B cell (primary cell): ENCODE results near the gene TBC1D22A. TPM values are rescaled to one million over a fixed set of nuclear protein-coding genes. Genes with fewer than 3 reads are reported as not detected.

Experiments
- ATAC-seq: fragments of 200-7000 bp; cut with Tn5 transposase; one replicate; pipeline ENCODE4 v1.10.0; 2021; ENCODE audit warnings: low read depth, mild to moderate bottlenecking, moderate number of reproducible peaks, moderate library complexity
- CTCF ChIA-PET: fragments of 350-600 bp; sonication (Branson Sonifier 250); formaldehyde crosslinking; loops from one replicate; lab custom pipeline; 2021; ENCODE audit warnings: antibody characterized with exemption, inconsistent platforms; lab: Charles Lee
- POLR2A ChIA-PET: fragments of 350-600 bp; sonication (Branson Sonifier 250); formaldehyde crosslinking; loops from one replicate; lab custom pipeline; 2021; ENCODE audit warnings: antibody characterized with exemption; lab: Charles Lee
- DNase-seq: peaks from one replicate; pipeline ENCODE4 v3.0.0; 2013
- H2AFZ ChIP-seq: 2 replicates; pipeline ENCODE4 v1.6.1; 2012; ENCODE audit warnings: mild to moderate bottlenecking, low read depth, low read length; ENCODE audit not compliant: insufficient read depth, poor library complexity, severe bottlenecking
- H3K27ac ChIP-seq, 2 donors: 1 replicate in 1 of 2; 2 replicates in 1 of 2; pipeline ENCODE4 v1.5.1; 2012 to 2013; ENCODE audit warnings: low read length in 2 of 2, mild to moderate bottlenecking in 2 of 2, moderate library complexity in 1 of 2
- H3K27me3 ChIP-seq, 4 experiments: fragments of 200-600 bp in 1 of 4; sonication (generic) in 1 of 4; replicated peaks in 1 of 4; 1 replicate in 2 of 4; 2 replicates in 2 of 4; pipeline versions ENCODE4 v1.6.1 to v1.7.0; 2013 to 2016; ENCODE audit warnings: low read length in 3 of 4, mild to moderate bottlenecking in 2 of 4, mixed read lengths in 1 of 4, moderate library complexity in 1 of 4; ENCODE audit not compliant: insufficient read depth in 4 of 4, control insufficient read depth in 3 of 4; ENCODE audit errors: control extremely low read depth in 1 of 4
- H3K36me3 ChIP-seq, 2 experiments: replicated peaks in 1 of 2; 1 replicate in 1 of 2; 2 replicates in 1 of 2; pipeline versions ENCODE4 v1.6.1 to v1.7.1; 2013; ENCODE audit warnings: low read length in 1 of 2; ENCODE audit not compliant: insufficient read depth in 2 of 2, control insufficient read depth in 1 of 2; ENCODE audit errors: control extremely low read depth in 1 of 2, extremely low read depth in 1 of 2
- H3K4me1 ChIP-seq, 2 donors: fragments of 200-600 bp in 1 of 2; sonication (generic) in 1 of 2; 1 replicate in 1 of 2; 2 replicates in 1 of 2; pipeline versions ENCODE4 v1.5.1 to v1.6.1; 2013 to 2017; ENCODE audit warnings: low read length in 2 of 2; ENCODE audit not compliant: control insufficient read depth in 2 of 2, insufficient read depth in 2 of 2
- H3K4me2 ChIP-seq: replicated peaks from 2 replicates; pipeline ENCODE3; 2012; ENCODE audit warnings: mild to moderate bottlenecking, low read depth, low read length; ENCODE audit not compliant: poor library complexity, severe bottlenecking
- H3K4me3 ChIP-seq, 5 experiments: fragments of 200-600 bp in 1 of 5; sonication (generic) in 1 of 5; 1 replicate in 3 of 5; 2 replicates in 2 of 5; pipeline versions ENCODE4 v1.5.1 to v1.7.0; 2011 to 2016; ENCODE audit warnings: low read length in 4 of 5, mild to moderate bottlenecking in 4 of 5, low read depth in 2 of 5, control low read depth in 1 of 5, moderate library complexity in 1 of 5; ENCODE audit not compliant: insufficient read depth in 1 of 5; ENCODE audit errors: control extremely low read depth in 1 of 5, extremely low read depth in 1 of 5
- H3K79me2 ChIP-seq: fragments of 200-600 bp; sonication (generic); one replicate; pipeline ENCODE4 v1.6.0; 2016; ENCODE audit warnings: low read length; ENCODE audit not compliant: control insufficient read depth, insufficient read depth
- H3K9ac ChIP-seq: fragments of 200-600 bp; sonication (generic); 2 replicates; pipeline ENCODE4 v1.6.1; 2017; ENCODE audit warnings: mild to moderate bottlenecking, low read length, moderate library complexity
- H3K9me3 ChIP-seq, 3 donors: one replicate each; pipeline versions ENCODE4 v1.6.1 to v1.7.1; 2013; ENCODE audit warnings: low read length in 2 of 3; ENCODE audit not compliant: control insufficient read depth in 2 of 3, insufficient read depth in 1 of 3; ENCODE audit errors: control extremely low read depth in 1 of 3
- H4K20me1 ChIP-seq: 2 replicates; pipeline ENCODE4 v1.6.0; 2012; ENCODE audit warnings: mild to moderate bottlenecking, low read length; ENCODE audit not compliant: insufficient read depth, control insufficient read depth, poor library complexity, severe bottlenecking
- H3K27ac Mint-ChIP-seq: one replicate; pipeline ENCODE4 v1.8.0; 2021; ENCODE audit warnings: mixed read lengths
- H3K27me3 Mint-ChIP-seq: one replicate; pipeline ENCODE4 v1.8.0; 2021; ENCODE audit warnings: mixed read lengths
- H3K4me1 Mint-ChIP-seq: one replicate; pipeline ENCODE4 v1.8.0; 2021; ENCODE audit warnings: mixed read lengths
- H3K4me3 Mint-ChIP-seq: one replicate; pipeline ENCODE4 v1.8.0; 2021; ENCODE audit warnings: mixed read lengths
- H3K9me3 Mint-ChIP-seq: one replicate; pipeline ENCODE4 v1.8.0; 2022; ENCODE audit warnings: mixed read lengths; ENCODE audit not compliant: insufficient read depth
- EZH2 ChIP-seq: IDR thresholded peaks from 2 replicates; pipeline ENCODE4 v1.6.1; 2012; ENCODE audit warnings: borderline replicate concordance, low read depth, mild to moderate bottlenecking, moderate library complexity, low read length; ENCODE audit not compliant: insufficient read depth, poor library complexity, severe bottlenecking
- WGBS: methylation state at CpG from one replicate; pipeline ENCODE4 v1.1.5; 2013; ENCODE audit warnings: missing lambda C conversion rate; ENCODE audit not compliant: insufficient coverage; 5-methylcytosine and 5-hydroxymethylcytosine counted together
- intact Hi-C: fragments of 100-400 bp; cut with micrococcal nuclease; formaldehyde crosslinking; loops from one replicate; pipeline ENCODE4 v1.10.0; 2022
- polyA plus RNA-seq: library from polyadenylated mRNA; depleted of rRNA; stranded (reverse); fragments of >200 nt; gene quantifications from 2 replicates; pipeline ENCODE4 v1.2.3, GENCODE V29; 2012
- total RNA-seq, 2 donors: library from RNA; stranded (reverse); fragments of 120-200 nt in 1 of 2; gene quantifications; 1 replicate in 1 of 2; 2 replicates in 1 of 2; pipeline versions ENCODE4 v1.2.3 to v1.2.4, GENCODE V29; 2013 to 2022
- TF ChIP-seq, protein P1 (sequence below): fragments of 200-600 bp; IDR thresholded peaks from one replicate; pipeline ENCODE4 v1.8.0; 2022; ENCODE audit warnings: antibody characterized with exemption, mild to moderate bottlenecking

The TBC1D22A gene
- total and polyA plus RNA-seq, 2 donors (not counting 1 experiment from before 2014, with no cell fraction given): 73.8 to 128 TPM

DNA sequence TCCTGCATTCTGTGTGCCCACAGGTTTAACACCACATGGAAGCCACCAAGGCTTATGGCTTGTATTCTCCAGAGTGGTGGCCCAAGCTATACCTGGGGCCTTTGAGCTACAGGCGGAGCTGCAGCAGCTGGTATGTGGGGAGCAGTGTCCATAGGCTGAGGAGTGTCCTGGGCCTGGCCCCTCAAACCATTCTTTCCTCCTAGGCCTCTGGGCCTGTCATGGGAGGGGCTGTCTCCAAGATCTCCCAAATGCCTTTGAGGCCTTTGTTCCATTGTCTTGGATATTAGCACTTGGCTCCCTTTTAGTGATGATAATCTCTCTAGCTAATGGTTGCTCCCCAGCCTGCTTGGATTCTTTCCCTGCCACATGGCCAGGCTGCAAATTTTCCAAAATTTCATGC lies 6.4 kb upstream of the TBC1D22A start:
- intact Hi-C loops: no loop called here
- Mint-ChIP-seq H3K9me3 (peaks cover 5% of the 10 kb centered on the region), H3K4me3 (no peak overlapping the region), H3K27ac (no peak overlapping the region), H3K4me1 (peaks cover 18% of the 10 kb centered on the region), H3K27me3 (no peaks in the 10 kb centered on the region)
- ChIA-PET POLR2A (no interaction called here), CTCF (interaction anchor here (0.9 to 13.1 kb wide), 9 partner anchors 13 to 388 kb away, joined by 3 to 468 read pairs (median 37); no protein-coding TSS in a partner anchor)
- peaks cover 6 to 23% of the 10 kb centered on the region in 2 donors for H3K4me1 ChIP-seq
- H3K9me3 ChIP-seq: peaks cover 0 to 17% (median 13%) of the 10 kb centered on the region in 3 donors
- no peak overlapping the region for H3K4me3 ChIP-seq
- no peak overlapping the region for H3K27ac ChIP-seq
- H4K20me1 ChIP-seq: no peaks in the 10 kb centered on the region
- ATAC-seq: no peak
- H3K9ac ChIP-seq: no peak overlapping the region
- DNase-seq: no peak
- no CpG with 5 or more reads among the region's 1 CpG for WGBS
- H3K27me3 ChIP-seq: peaks cover 0 to 6% (median 0%) of the 10 kb centered on the region in 4 experiments
- TF ChIP-seq EZH2: no peak
- TF ChIP-seq, protein P1, sequence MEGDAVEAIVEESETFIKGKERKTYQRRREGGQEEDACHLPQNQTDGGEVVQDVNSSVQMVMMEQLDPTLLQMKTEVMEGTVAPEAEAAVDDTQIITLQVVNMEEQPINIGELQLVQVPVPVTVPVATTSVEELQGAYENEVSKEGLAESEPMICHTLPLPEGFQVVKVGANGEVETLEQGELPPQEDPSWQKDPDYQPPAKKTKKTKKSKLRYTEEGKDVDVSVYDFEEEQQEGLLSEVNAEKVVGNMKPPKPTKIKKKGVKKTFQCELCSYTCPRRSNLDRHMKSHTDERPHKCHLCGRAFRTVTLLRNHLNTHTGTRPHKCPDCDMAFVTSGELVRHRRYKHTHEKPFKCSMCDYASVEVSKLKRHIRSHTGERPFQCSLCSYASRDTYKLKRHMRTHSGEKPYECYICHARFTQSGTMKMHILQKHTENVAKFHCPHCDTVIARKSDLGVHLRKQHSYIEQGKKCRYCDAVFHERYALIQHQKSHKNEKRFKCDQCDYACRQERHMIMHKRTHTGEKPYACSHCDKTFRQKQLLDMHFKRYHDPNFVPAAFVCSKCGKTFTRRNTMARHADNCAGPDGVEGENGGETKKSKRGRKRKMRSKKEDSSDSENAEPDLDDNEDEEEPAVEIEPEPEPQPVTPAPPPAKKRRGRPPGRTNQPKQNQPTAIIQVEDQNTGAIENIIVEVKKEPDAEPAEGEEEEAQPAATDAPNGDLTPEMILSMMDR: no peak
- peaks cover 21% of the 10 kb centered on the region for H3K79me2 ChIP-seq
- no peak overlapping the region for H2AFZ ChIP-seq
- no peak overlapping the region for H3K4me2 ChIP-seq
- H3K36me3 ChIP-seq: no peaks in the 10 kb centered on the region

DNA sequence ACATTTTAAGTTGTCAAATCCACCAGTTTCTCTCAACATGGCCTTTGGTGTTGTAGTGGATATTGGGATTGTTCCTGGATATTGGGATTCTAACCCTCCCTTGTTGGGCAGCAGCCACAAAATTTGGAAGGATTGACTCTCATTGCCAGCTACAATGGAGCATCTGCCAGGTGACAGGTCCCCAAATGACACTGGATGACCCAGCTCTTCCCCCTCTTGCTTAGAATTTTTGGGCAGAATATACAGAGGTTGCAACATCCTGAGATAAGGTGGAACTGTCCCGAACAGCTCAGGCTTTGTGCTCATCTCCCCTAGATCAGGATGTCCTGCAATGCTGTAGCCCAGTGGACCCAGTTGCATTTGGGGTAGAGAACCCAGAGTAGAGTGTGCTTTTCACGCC lies 5.3 kb upstream of the TBC1D22A start:
- H3K27me3 ChIP-seq: peaks cover 0 to under 1% (median 0%) of the 10 kb centered on the region in 4 experiments
- peaks cover 0 to 17% (median 13%) of the 10 kb centered on the region in 3 donors for H3K9me3 ChIP-seq
- WGBS: 100% methylated on average over 2 of the region's 2 CpGs
- Mint-ChIP-seq H3K4me1 (peaks cover 26% of the 10 kb centered on the region), H3K27me3 (no peaks in the 10 kb centered on the region), H3K9me3 (peaks cover 5% of the 10 kb centered on the region), H3K4me3 (no peak overlapping the region), H3K27ac (no peak overlapping the region)
- no peaks in the 10 kb centered on the region for H4K20me1 ChIP-seq
- H3K79me2 ChIP-seq: peaks cover 32% of the 10 kb centered on the region
- no peak for ATAC-seq
- no peak overlapping the region for H3K27ac ChIP-seq
- no peak for DNase-seq
- no peak overlapping the region for H2AFZ ChIP-seq
- CTCF ChIA-PET: interaction anchor here (0.9 to 13.1 kb wide), 13 partner anchors 8 to 389 kb away, joined by 3 to 468 read pairs (median 19); no protein-coding TSS in a partner anchor
- no peak overlapping the region for H3K9ac ChIP-seq
- no peaks in the 10 kb centered on the region for H3K36me3 ChIP-seq
- H3K4me2 ChIP-seq: no peak overlapping the region
- TF ChIP-seq EZH2: no peak
- POLR2A ChIA-PET: interaction anchor here (1.2 kb wide), 1 partner anchor 11 kb away, joined by 6 read pairs; no protein-coding TSS in a partner anchor
- no peak overlapping the region for H3K4me3 ChIP-seq
- peaks cover 11 to 30% of the 10 kb centered on the region in 2 donors for H3K4me1 ChIP-seq
- intact Hi-C loops: no loop called here
